SK-N-SH treated with all-trans-retinoic acid at 6 μM for 48 hours (cell line): ENCODE measurements around the gene PLCB2.

Experiments used
- CREB5 ChIP-seq: fragments of 250-450 bp; sonication (Bioruptor Pico); IDR thresholded peaks from 2 replicates; pipeline ENCODE4 v1.5.1; 2020; ENCODE audit warnings: low read depth, mild to moderate bottlenecking, moderate library complexity
- ESRRG ChIP-seq: fragments of 250-450 bp; sonication (Bioruptor Pico); IDR thresholded peaks from 2 replicates; pipeline ENCODE4 v1.6.1; 2021; ENCODE audit warnings: mild to moderate bottlenecking
- GLIS3 ChIP-seq: fragments of 250-450 bp; sonication (Bioruptor Pico); IDR thresholded peaks from 2 replicates; pipeline ENCODE4 v1.5.0; 2020; ENCODE audit warnings: mild to moderate bottlenecking, moderate library complexity
- PATZ1 ChIP-seq: fragments of 250-450 bp; sonication (Bioruptor Pico); IDR thresholded peaks from 2 replicates; pipeline ENCODE4 v1.8.0; 2020; ENCODE audit warnings: mild to moderate bottlenecking, moderate library complexity, borderline replicate concordance
- RARB ChIP-seq: fragments of 250-450 bp; sonication (Bioruptor Pico); IDR thresholded peaks from 2 replicates; pipeline ENCODE4 v1.8.0; 2021; ENCODE audit warnings: mild to moderate bottlenecking, moderate library complexity
- SNAI2 ChIP-seq: fragments of 250-450 bp; sonication (Bioruptor Pico); IDR thresholded peaks from 2 replicates; pipeline ENCODE4 v1.5.0; 2020; ENCODE audit warnings: mild to moderate bottlenecking, moderate library complexity
- ZC3H10 ChIP-seq: fragments of 250-450 bp; sonication (Bioruptor Pico); IDR thresholded peaks from 2 replicates; pipeline ENCODE4 v1.5.1; 2021; ENCODE audit warnings: mild to moderate bottlenecking, moderate library complexity
- ZFP3 ChIP-seq: fragments of 250-450 bp; sonication (Bioruptor Pico); IDR thresholded peaks from 2 replicates; pipeline ENCODE4 v1.5.0; 2020; ENCODE audit warnings: mild to moderate bottlenecking, moderate library complexity
- ZNF8 ChIP-seq: fragments of 450-650 bp; formaldehyde crosslinking; IDR thresholded peaks from 2 replicates; pipeline ENCODE4 v1.5.0; 2020; ENCODE audit warnings: mild to moderate bottlenecking, moderate library complexity

DNA sequence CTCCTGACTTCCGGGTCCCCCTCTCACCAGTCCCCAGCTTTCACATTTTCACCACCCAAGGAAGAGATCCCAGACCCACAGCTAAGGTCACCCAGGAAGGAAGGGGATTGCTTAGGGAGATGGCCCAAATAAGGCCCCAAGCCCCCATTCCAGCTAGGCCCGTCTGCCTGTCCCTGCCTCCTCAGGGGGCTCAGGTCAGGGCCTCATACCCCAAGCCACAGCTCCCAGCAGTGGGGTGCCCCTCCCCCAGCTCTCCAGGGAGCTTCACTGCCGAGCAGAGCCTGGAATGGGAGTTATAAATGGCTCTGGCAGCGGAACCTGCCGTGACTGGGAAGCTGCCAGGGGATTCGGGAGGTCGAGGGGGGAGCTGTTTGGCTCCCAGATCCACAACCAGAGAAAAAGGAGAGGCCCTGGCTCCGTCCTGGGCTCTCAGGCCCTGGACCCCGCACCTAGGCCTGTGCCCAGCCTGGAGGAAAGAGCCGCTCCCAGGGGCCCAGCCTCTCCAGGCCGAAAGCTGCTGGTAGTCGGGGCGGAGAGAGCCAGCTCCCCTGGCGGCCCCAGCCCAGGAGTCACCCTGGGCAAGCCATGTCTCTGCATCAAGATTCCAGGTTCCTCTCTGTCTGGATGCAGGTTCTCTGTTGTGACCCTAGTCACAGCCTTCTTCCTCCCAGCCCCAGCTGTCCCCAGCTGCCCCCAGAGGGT, 32.5 kb upstream of the PLCB2 start:
- TF ChIP-seq PATZ1 (CRISPR knock-in tag) (no peak), ZFP3 (CRISPR knock-in tag) (no peak), CREB5 (CRISPR knock-in tag) (no peak), ZNF8 (CRISPR knock-in tag) (no peak), RARB (no peak), SNAI2 (CRISPR knock-in tag) (0 out of 2 replicates have a peak, but pooled peaks have one; percentile 31), ESRRG (CRISPR knock-in tag) (0 out of 2 replicates have a peak, but pooled peaks have one; percentile 36), GLIS3 (CRISPR knock-in tag) (no peak), ZC3H10 (CRISPR knock-in tag) (no peak)
